ENCODE measurements around the gene SLC5A9.

SLC5A9 gene

GRCh38 chr1:48223366-48224240 is 1.1 kb downstream of the SLC5A9 start:
- Mint-ChIP-seq H3K36me3 (no peaks in the 10 kb centered on the region), H3K27ac (no peak overlapping the region), H3K4me1 (no peaks in the 10 kb centered on the region), H3K27me3 (no peaks in the 10 kb centered on the region), H3K4me3 (no peak overlapping the region), H3K9me3 (no peaks in the 10 kb centered on the region)
- no peak for ATAC-seq

- Mint-ChIP-seq H3K27ac (no peak overlapping the region), H3K36me3 (no peaks in the 10 kb centered on the region), H3K27me3 (no peaks in the 10 kb centered on the region), H3K9me3 (no peaks in the 10 kb centered on the region), H3K4me3 (no peak overlapping the region), H3K4me1 (no peaks in the 10 kb centered on the region)
- ATAC-seq: no peak
Measured at GRCh38 chr1:48224791-48225190, 2.3 kb downstream of the SLC5A9 start.

- Mint-ChIP-seq H3K4me1 (no peaks in the 10 kb centered on the region), H3K4me3 (no peak overlapping the region), H3K9me3 (no peaks in the 10 kb centered on the region), H3K36me3 (no peaks in the 10 kb centered on the region), H3K27me3 (peaks cover 5% of the 10 kb centered on the region), H3K27ac (no peak overlapping the region)
- ATAC-seq: no peak
Measured at GRCh38 chr1:48225579-48225978, 3.1 kb downstream of the SLC5A9 start.

- Mint-ChIP-seq H3K36me3 (no peaks in the 10 kb centered on the region), H3K27me3 (peaks cover 9% of the 10 kb centered on the region), H3K4me3 (no peak overlapping the region), H3K9me3 (no peaks in the 10 kb centered on the region), H3K27ac (no peak overlapping the region), H3K4me1 (no peaks in the 10 kb centered on the region)
- peak; percentile 47 for ATAC-seq
Measured at GRCh38 chr1:48227165-48228013, 4.9 kb downstream of the SLC5A9 start.

- ATAC-seq: no peak
- Mint-ChIP-seq H3K4me1 (no peaks in the 10 kb centered on the region), H3K36me3 (no peaks in the 10 kb centered on the region), H3K27me3 (peaks cover 9% of the 10 kb centered on the region), H3K27ac (no peak overlapping the region), H3K4me3 (no peak overlapping the region), H3K9me3 (no peaks in the 10 kb centered on the region)
Measured at GRCh38 chr1:48228156-48228555, 5.6 kb downstream of the SLC5A9 start.

- Mint-ChIP-seq H3K36me3 (no peaks in the 10 kb centered on the region), H3K9me3 (no peaks in the 10 kb centered on the region), H3K27me3 (peaks cover 9% of the 10 kb centered on the region), H3K4me1 (no peaks in the 10 kb centered on the region), H3K4me3 (no peak overlapping the region), H3K27ac (no peak overlapping the region)
- no peak for ATAC-seq
Measured at GRCh38 chr1:48229317-48229716, 6.8 kb downstream of the SLC5A9 start.

- peaks cover 9% of the 10 kb centered on the region for H3K27me3 Mint-ChIP-seq
- ATAC-seq: no peak
- no peak overlapping the region for H3K4me3 Mint-ChIP-seq
- H3K36me3 Mint-ChIP-seq: no peaks in the 10 kb centered on the region
- no peak overlapping the region for H3K27ac Mint-ChIP-seq
- H3K9me3 Mint-ChIP-seq: no peaks in the 10 kb centered on the region
- no peaks in the 10 kb centered on the region for H3K4me1 Mint-ChIP-seq
Measured at GRCh38 chr1:48230236-48230635, 7.7 kb downstream of the SLC5A9 start.

- no peaks in the 10 kb centered on the region for H3K9me3 Mint-ChIP-seq
- H3K4me1 Mint-ChIP-seq: no peaks in the 10 kb centered on the region
- no peaks in the 10 kb centered on the region for H3K36me3 Mint-ChIP-seq
- peaks cover 9% of the 10 kb centered on the region for H3K27me3 Mint-ChIP-seq
- H3K4me3 Mint-ChIP-seq: no peak overlapping the region
- no peak overlapping the region for H3K27ac Mint-ChIP-seq
- ATAC-seq: no peak
Measured at GRCh38 chr1:48232722-48233121, 10.2 kb downstream of the SLC5A9 start.

GRCh38 chr1:48233666-48234485 is 11.4 kb downstream of the SLC5A9 start:
- H3K27me3 Mint-ChIP-seq: peaks cover 9% of the 10 kb centered on the region
- no peak for ATAC-seq
- no peaks in the 10 kb centered on the region for H3K4me1 Mint-ChIP-seq
- H3K27ac Mint-ChIP-seq: no peak overlapping the region
- H3K4me3 Mint-ChIP-seq: no peak overlapping the region
- no peaks in the 10 kb centered on the region for H3K36me3 Mint-ChIP-seq
- H3K9me3 Mint-ChIP-seq: no peaks in the 10 kb centered on the region

GRCh38 chr1:48235652-48236051 is 13.1 kb downstream of the SLC5A9 start:
- no peak overlapping the region for H3K27ac Mint-ChIP-seq
- H3K9me3 Mint-ChIP-seq: no peaks in the 10 kb centered on the region
- ATAC-seq: no peak
- H3K4me3 Mint-ChIP-seq: no peak overlapping the region
- H3K27me3 Mint-ChIP-seq: peaks cover 3% of the 10 kb centered on the region
- H3K4me1 Mint-ChIP-seq: peaks cover 3% of the 10 kb centered on the region
- H3K36me3 Mint-ChIP-seq: no peaks in the 10 kb centered on the region

GRCh38 chr1:48236716-48237470 is 14.4 kb downstream of the SLC5A9 start:
- H3K4me3 Mint-ChIP-seq: no peak overlapping the region
- no peak for ATAC-seq
- H3K9me3 Mint-ChIP-seq: no peaks in the 10 kb centered on the region
- no peaks in the 10 kb centered on the region for H3K27me3 Mint-ChIP-seq
- H3K4me1 Mint-ChIP-seq: peaks cover 16% of the 10 kb centered on the region
- no peaks in the 10 kb centered on the region for H3K36me3 Mint-ChIP-seq
- H3K27ac Mint-ChIP-seq: no peak overlapping the region

- no peaks in the 10 kb centered on the region for H3K27me3 Mint-ChIP-seq
- H3K9me3 Mint-ChIP-seq: peaks cover 3% of the 10 kb centered on the region
- H3K27ac Mint-ChIP-seq: no peak overlapping the region
- no peaks in the 10 kb centered on the region for H3K36me3 Mint-ChIP-seq
- H3K4me1 Mint-ChIP-seq: peaks cover 37% of the 10 kb centered on the region
- H3K4me3 Mint-ChIP-seq: no peak overlapping the region
- ATAC-seq: peak; percentile 44
Measured at GRCh38 chr1:48242141-48242736, 19.7 kb downstream of the SLC5A9 start.

- H3K4me3 Mint-ChIP-seq: no peak overlapping the region
- no peaks in the 10 kb centered on the region for H3K27me3 Mint-ChIP-seq
- H3K9me3 Mint-ChIP-seq: peaks cover 3% of the 10 kb centered on the region
- H3K4me1 Mint-ChIP-seq: peaks cover 45% of the 10 kb centered on the region
- H3K36me3 Mint-ChIP-seq: no peaks in the 10 kb centered on the region
- no peak for ATAC-seq
- H3K27ac Mint-ChIP-seq: peak overlapping the region; percentile 56
Measured at GRCh38 chr1:48245106-48245505, 22.6 kb downstream of the SLC5A9 start.

GRCh38 chr1:48246727-48247126 is 24.2 kb downstream of the SLC5A9 start:
- Mint-ChIP-seq H3K27ac (no peak overlapping the region), H3K4me1 (peaks cover 35% of the 10 kb centered on the region), H3K27me3 (no peaks in the 10 kb centered on the region), H3K4me3 (no peak overlapping the region), H3K36me3 (no peaks in the 10 kb centered on the region), H3K9me3 (peaks cover 3% of the 10 kb centered on the region)
- ATAC-seq: no peak

Data from stimulated activated memory B cell treated with anti-CD40 and anti-IgM and Interleukin-4, amounts not matched to agents 10 μg/mL and 1 μg/mL and 100 μg/mL, for 72 hours (primary cell).